GM18505 (cell line): ENCODE measurements around the gene FBXO21.
"Not testable (repeated sequence)": the region's sequence is repeated elsewhere in the genome, so short reads cannot be mapped to it uniquely, and the experiment has no call there.

ENCODE experiments used
- ATAC-seq: cut with Tn5 transposase; IDR thresholded peaks from one replicate; pipeline ENCODE4 v1.9.1; 2021; ENCODE audit not compliant: unreplicated experiment
- POLR2A ChIP-seq: IDR thresholded peaks from 4 replicates; pipeline ENCODE4 v1.6.1; 2011; ENCODE audit warnings: borderline replicate concordance; ENCODE audit not compliant: insufficient read depth, insufficient read length; ENCODE audit errors: extremely low read depth

Gene FBXO21

GRCh38 chr12:117189725-117190209 is 503 bp downstream of the FBXO21 start:
- ATAC-seq, result peak; percentile 37
- TF ChIP-seq POLR2A, result no peak

- no peak for TF ChIP-seq POLR2A
- ATAC-seq, result no peak
Observed at GRCh38 chr12:117188961-117189724, 1.1 kb downstream of the FBXO21 start.

DNA sequence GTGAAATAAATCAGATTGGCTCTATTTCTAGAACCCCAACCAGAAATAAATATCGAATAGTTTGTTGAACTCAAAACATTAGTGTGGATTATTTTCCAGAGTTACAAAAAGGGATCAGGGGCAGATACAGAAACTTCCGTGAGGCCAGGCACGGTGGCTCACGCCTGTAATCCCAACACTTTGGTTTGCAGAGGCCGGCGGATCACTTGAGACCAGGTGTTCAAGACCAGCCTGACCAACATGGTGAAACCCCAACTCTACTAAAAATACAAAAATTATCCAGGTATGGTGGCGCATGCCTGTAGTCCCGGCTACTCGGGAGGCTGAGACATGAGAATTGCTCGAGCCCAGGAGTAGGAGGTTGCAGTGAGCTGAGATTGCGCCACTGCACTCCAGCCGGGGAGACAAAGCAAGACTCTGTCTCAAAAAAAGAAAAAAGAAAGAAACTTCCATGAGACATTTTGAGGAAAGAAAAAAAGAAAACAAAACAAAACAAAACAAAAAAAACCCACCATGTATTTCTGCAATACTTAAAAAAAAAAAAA is 2.1 kb downstream of the FBXO21 start:
- no peak for ATAC-seq
- TF ChIP-seq POLR2A, result no peak

GRCh38 chr12:117187421-117187820 is 2.8 kb downstream of the FBXO21 start:
- ATAC-seq, result no peak
- TF ChIP-seq POLR2A, result no peak

- TF ChIP-seq POLR2A, result no peak
- no peak for ATAC-seq
Observed at GRCh38 chr12:117182866-117183265, 7.4 kb downstream of the FBXO21 start.

- not testable (repeated sequence) for ATAC-seq
Observed at GRCh38 chr12:117181468-117181843, 8.8 kb downstream of the FBXO21 start.

DNA sequence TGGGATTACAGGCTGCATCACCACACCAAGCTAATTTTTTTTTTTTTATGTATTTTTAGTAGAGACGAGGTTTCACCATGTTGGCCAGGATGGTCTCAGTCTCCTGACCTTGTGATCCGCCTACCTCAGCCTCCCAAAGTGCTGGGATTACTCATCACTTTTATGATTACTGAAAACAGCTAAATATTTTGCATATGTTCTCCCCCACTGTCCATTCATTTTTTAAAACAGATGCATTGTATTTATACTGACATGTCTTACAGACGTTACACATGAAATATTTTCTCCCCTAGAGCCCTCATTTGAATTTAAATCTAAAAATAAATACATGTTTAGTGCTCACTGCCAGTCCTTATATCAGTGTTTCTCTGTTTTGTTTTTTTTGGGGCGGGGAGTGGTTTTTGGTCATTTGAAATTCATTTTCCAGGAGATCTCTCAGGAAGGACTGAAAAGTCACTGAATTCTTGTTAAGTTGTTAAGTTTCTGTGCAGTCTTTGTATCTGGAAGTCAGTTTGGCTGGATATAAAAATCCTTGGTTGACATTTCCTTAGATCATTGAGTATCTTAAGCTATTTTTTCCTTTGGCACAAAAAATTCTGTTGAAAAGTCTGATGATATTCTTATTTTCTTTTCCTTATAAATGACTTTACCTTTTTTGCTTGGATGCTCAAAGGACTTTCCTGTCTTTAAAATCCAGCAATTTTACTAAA is 9.4 kb downstream of the FBXO21 start:
- no peak for ATAC-seq
- TF ChIP-seq POLR2A, result no peak

GRCh38 chr12:117178745-117179144 is 11.5 kb downstream of the FBXO21 start:
- TF ChIP-seq POLR2A, result no peak

GRCh38 chr12:117178301-117178700 is 12.0 kb downstream of the FBXO21 start:
- TF ChIP-seq POLR2A, result no peak

More at GRCh38 chr12:117178745-117179144, 11.5 kb downstream of the FBXO21 start:
- ATAC-seq, result no peak

GRCh38 chr12:117172168-117172567 is 18.1 kb downstream of the FBXO21 start:
- no peak for TF ChIP-seq POLR2A
- no peak for ATAC-seq

More at GRCh38 chr12:117178301-117178700, 12.0 kb downstream of the FBXO21 start:
- no peak for ATAC-seq

DNA sequence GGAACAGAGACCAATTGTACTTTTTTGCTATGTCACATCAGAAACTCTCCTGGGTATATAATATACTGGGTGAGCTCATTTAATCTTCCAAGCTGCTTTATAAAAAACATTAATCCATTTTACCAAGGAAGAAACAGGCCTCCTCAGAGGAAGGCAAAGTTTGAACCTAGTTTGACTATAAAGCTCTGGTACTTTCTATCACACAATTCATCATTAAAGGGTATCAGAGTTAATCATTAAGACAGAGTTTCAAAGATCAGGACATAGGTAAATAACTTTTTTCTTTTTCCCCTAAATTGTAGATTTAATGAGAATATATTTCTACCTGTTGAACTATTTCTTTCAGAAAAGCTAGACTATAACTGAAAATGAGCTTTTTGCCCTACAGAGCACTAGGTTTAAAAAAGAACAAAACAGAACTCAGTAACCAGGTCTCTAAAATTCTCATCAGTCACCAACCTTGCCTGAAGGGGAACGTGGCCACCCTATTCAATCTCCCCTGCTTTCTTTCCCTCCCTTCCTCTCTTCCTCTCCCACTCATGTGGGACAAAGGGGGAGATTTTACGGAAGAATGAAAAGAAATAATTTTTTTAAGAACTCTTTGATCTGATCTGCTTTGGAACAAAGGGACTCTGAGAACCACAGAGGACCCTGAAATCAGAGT is 18.6 kb downstream of the FBXO21 start:
- no peak for TF ChIP-seq POLR2A
- ATAC-seq, result no peak

GRCh38 chr12:117169548-117169947 is 20.7 kb downstream of the FBXO21 start:
- TF ChIP-seq POLR2A, result no peak
- ATAC-seq, result no peak

GRCh38 chr12:117168976-117169375 is 21.3 kb downstream of the FBXO21 start:
- ATAC-seq, result no peak
- no peak for TF ChIP-seq POLR2A

GRCh38 chr12:117167769-117168168 is 22.5 kb downstream of the FBXO21 start:
- no peak for TF ChIP-seq POLR2A
- ATAC-seq, result no peak

DNA sequence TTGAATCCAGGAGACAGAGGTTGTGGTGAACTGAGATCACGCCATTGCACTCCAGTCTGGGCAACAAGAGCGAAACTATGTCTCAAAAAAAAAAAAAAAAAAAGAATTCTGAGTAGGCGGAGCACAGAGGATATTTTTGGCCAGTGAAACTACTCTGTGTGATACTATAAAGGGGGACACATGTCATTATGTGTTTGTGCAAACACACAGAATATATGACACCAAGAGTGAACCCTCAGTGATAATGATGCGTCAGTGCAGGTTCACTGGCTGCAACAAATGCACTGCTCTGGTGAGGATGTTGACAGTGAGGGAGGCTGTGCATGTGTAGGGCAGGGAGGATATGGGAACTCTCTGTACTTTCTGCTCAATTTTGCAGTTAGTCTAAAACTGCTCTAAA is 24.2 kb downstream of the FBXO21 start:
- ATAC-seq, result no peak
- TF ChIP-seq POLR2A, result no peak
